Neuron (in vitro differentiated cells): ENCODE data around the gene COLGALT1.
A peak's percentile ranks its signal among the peaks of the same experiment; 100 is the strongest.

ENCODE experiments used
- H2AFZ ChIP-seq: one replicate; pipeline ENCODE4 v1.6.1; 2013; ENCODE audit warnings: low read depth, mild to moderate bottlenecking, inconsistent platforms, low read length, moderate library complexity
- H3K27me3 ChIP-seq: one replicate; pipeline ENCODE4 v1.6.1; 2013; ENCODE audit warnings: low read length; ENCODE audit not compliant: insufficient read depth
- H3K36me3 ChIP-seq: one replicate; pipeline ENCODE4 v1.6.1; 2013; ENCODE audit warnings: low read length; ENCODE audit not compliant: insufficient read depth
- H3K4me1 ChIP-seq: one replicate; pipeline ENCODE4 v1.6.1; 2013; ENCODE audit warnings: low read length; ENCODE audit not compliant: insufficient read depth
- H3K4me3 ChIP-seq: 2 replicates; pipeline ENCODE4 v1.5.1; 2013; ENCODE audit warnings: mild to moderate bottlenecking, low read length, moderate library complexity
- H3K9me3 ChIP-seq: one replicate; pipeline ENCODE4 v1.6.1; 2013; ENCODE audit warnings: low read length

Gene COLGALT1

DNA sequence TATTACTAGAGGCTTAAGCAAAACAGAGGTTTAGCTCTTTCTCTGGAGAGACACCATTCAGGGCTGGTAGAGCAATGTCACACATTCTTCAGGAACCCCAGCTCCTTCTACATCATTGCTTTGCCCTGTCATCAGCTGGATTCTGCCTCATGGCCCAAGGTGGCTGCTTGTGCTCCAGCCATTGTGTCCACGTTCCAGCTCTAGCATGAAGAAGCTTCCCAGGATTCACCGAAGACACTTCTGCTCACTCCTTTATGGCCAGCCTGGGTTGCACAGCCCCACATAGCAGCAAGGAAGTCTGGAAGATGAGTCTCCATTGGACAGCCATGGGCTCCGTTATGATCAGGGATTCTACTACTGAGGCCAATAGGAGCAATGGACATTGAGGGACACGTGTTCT lies 30.8 kb upstream of the COLGALT1 start:
- peaks cover 2% of the 10 kb centered on the region for H3K9me3 ChIP-seq
- no peaks in the 10 kb centered on the region for H3K4me1 ChIP-seq
- no peak overlapping the region for H2AFZ ChIP-seq
- H3K4me3 ChIP-seq, result no peak overlapping the region
- H3K36me3 ChIP-seq, result peaks cover 4% of the 10 kb centered on the region
- no peaks in the 10 kb centered on the region for H3K27me3 ChIP-seq

DNA sequence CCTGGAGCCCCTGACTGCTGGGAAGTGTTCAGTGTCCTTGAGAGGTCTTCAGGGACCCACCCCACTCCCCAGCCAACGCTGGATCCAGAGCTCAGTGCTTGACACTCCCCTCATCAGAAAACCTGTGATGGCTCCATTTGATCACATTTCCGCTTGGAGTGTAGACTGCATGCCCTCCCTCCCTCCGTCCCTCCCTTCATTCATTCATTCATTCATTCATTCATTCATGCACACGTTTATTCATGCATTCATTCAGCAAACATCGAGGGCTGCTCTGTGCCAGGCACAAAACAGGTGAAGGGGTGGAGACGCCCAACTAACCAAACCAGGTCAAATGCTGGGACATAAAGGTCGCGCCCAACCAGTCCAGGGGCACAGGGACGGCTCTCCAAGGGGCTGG lies 30.3 kb upstream of the COLGALT1 start:
- no peaks in the 10 kb centered on the region for H3K27me3 ChIP-seq
- no peaks in the 10 kb centered on the region for H3K4me1 ChIP-seq
- no peaks in the 10 kb centered on the region for H3K36me3 ChIP-seq
- no peak overlapping the region for H2AFZ ChIP-seq
- H3K4me3 ChIP-seq, result no peak overlapping the region
- H3K9me3 ChIP-seq, result peaks cover 2% of the 10 kb centered on the region

DNA sequence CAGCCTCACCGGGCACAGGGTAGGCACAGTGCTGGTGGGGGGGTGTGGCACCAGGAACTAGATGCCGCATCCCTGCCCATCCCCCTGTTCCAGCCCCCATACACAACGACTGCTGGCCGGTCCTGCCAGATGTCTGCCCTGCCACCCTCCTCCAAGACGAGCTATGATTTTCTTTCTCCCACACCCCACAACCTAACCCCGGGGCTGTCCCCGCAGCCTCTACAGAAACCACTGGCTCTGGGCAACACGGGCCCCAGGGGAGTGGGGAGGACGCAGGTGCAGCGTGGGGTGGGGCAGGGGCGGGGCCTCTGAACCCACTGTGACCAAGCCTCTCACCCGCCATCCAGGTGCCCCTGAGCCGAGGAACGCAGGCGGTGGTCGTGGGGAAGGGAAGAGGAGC lies 28.5 kb upstream of the COLGALT1 start:
- no peaks in the 10 kb centered on the region for H3K27me3 ChIP-seq

DNA sequence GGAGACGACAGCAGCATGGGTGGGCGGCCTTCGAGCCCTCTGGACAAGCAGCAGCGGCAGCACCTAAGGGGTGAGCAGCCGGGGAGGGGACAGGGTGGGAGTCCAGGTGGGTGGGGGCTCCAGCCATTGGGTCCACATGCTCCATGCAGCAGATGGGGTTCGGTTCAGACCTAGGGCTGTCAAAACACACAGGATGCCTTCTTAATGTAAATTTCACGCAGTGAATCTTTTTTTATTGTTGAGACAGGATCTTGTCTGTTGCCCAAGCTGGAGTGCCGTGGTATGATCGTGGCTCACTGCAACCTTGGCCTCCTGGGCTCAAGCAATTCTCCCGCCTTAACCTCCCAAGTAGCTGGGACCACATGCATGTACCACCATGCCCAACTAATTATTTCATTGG lies 28.1 kb upstream of the COLGALT1 start:
- Histone ChIP-seq H3K4me3 (no peak overlapping the region), H3K36me3 (no peaks in the 10 kb centered on the region), H3K27me3 (no peaks in the 10 kb centered on the region), H2AFZ (no peak overlapping the region), H3K4me1 (peaks cover 3% of the 10 kb centered on the region), H3K9me3 (peaks cover 2% of the 10 kb centered on the region)

More for the DNA sequence above, 28.5 kb upstream of the COLGALT1 start:
- Histone ChIP-seq H2AFZ (no peak overlapping the region), H3K4me3 (no peak overlapping the region), H3K36me3 (no peaks in the 10 kb centered on the region), H3K9me3 (peaks cover 2% of the 10 kb centered on the region), H3K4me1 (peaks cover 3% of the 10 kb centered on the region)

DNA sequence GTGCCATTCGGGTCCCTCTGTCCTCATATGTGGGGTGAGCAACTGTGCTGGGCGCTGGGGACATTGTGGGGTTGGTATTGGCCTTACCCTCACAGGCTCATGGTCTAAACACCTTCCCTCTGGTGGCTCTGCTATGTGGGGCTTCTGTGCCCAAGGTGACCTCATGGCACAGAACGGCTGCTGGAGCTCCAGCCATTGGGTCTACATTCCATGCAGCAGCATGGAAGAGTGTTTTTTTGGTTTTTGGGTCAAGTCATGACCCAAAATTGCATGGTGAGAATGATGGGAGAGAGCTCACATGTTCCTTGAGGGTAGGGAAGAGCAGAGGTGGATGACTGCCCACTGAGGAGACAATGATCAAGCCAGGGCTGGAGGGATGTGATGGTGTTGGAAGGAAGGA lies 26.8 kb upstream of the COLGALT1 start:
- no peak overlapping the region for H2AFZ ChIP-seq
- H3K4me1 ChIP-seq, result peaks cover 3% of the 10 kb centered on the region
- no peak overlapping the region for H3K4me3 ChIP-seq
- no peaks in the 10 kb centered on the region for H3K36me3 ChIP-seq
- no peaks in the 10 kb centered on the region for H3K27me3 ChIP-seq
- H3K9me3 ChIP-seq, result peaks cover 2% of the 10 kb centered on the region

DNA sequence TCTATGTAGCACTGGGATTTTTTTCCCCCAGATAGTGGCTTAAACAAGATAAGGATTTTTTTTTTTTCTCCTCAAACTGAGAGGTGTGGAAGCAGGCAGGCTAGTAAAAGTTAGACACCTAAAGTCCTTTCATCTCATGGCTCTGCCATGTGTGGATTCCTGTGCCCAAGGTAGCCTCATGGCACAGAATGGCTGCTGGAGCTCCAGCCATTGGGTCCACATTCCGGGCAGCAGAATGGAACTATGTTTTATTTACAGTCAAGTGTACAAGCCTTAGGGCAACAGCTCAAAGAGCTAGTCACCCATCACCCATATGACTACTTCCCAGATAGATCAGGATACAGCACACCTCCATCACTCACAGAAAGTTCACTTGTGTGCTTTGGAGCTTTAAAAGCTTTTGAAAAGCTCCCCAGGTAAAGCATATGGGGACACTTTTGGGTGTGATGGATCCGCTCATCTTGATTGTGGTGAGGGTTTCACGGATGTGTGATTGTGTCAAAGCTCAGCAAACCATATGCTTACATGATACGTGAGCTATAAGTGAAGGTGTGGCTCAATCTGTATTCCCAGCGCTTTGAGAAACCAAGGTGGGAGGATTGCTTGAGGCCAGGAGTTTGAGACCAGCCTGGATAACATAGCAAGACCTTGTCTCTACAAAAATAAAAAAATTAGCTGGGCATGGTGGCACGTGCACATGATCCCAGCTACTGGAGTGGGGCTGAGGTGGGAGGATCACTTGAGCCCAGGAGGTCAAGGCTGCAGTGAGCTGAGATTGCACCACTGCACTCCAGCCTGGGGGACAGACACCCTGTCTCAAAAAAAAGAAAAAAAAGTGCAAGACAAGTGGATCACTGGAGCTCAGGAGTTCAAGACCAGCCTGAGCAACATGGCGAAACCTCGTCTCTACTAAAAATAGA lies 25.9 kb upstream of the COLGALT1 start:
- H3K9me3 ChIP-seq, result peaks cover 2% of the 10 kb centered on the region
- H3K27me3 ChIP-seq, result no peaks in the 10 kb centered on the region
- H2AFZ ChIP-seq, result no peak overlapping the region
- H3K36me3 ChIP-seq, result no peaks in the 10 kb centered on the region
- peaks cover 3% of the 10 kb centered on the region for H3K4me1 ChIP-seq
- H3K4me3 ChIP-seq, result no peak overlapping the region

DNA sequence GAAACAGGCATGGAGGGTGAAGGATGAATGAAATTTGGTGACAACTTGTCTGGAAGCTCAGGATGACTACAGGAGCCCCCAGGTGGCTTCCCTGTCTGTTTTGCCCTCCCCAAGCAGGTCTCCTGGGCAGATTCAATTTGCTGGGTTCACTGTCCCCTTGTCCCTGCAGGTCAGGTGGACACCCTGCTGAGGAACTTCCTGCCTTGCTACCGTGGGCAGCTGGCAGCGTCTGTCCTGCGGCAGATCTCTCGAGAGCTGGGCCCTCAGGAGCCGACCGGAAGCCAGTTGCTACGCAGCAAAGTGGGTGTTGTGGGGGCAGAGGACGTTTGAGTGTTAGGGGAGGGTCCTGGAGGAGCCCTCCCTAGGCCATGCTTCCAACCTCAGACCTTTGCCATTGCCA lies 24.9 kb upstream of the COLGALT1 start:
- Histone ChIP-seq H3K4me3 (no peak overlapping the region), H3K4me1 (peaks cover 3% of the 10 kb centered on the region), H3K9me3 (no peaks in the 10 kb centered on the region), H2AFZ (no peak overlapping the region), H3K27me3 (no peaks in the 10 kb centered on the region), H3K36me3 (no peaks in the 10 kb centered on the region)

DNA sequence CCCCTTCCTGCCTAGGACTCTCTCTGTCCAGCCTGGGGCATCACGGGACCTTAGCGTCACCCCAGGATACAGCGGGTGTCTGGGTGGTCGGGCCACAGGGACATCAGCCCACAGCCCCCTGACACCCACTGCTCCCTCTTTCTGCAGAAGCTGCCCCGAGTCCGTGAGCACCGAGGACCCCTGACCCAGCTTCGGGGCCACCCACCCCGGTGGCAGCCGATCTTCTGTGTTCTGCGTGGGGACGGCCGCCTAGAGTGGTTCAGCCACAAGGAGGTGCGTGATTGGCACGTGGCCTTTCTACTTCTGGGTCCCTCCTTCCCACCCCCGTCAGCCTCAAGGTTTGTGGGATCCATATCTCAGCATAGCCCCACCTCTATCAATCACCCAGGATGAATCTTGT lies 23.3 kb upstream of the COLGALT1 start:
- peaks cover 3% of the 10 kb centered on the region for H3K4me1 ChIP-seq
- H3K36me3 ChIP-seq, result no peaks in the 10 kb centered on the region
- no peaks in the 10 kb centered on the region for H3K9me3 ChIP-seq
- no peaks in the 10 kb centered on the region for H3K27me3 ChIP-seq
- no peak overlapping the region for H2AFZ ChIP-seq
- H3K4me3 ChIP-seq, result no peak overlapping the region

DNA sequence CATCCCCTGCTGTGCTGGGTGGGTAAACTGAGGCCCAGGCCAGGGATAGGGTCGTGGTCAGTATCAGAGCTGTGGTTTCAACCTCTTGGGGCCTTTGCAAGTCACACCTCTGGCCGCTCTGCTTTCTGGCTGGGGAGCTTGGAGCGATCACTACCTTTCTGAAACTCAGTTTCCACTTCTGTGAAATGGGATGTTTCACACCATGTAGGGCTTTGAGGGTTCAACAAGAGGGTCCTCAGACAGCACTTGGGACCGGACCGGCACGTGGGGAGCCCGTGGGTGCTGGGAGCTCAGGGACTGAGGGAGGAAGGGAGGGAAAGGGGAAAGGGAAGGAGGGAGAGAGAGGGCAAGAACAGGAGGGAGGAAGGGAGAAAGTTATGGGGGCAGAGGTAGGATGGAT lies 22.9 kb upstream of the COLGALT1 start:
- Histone ChIP-seq H3K4me1 (peaks cover 3% of the 10 kb centered on the region), H3K4me3 (no peak overlapping the region), H3K9me3 (no peaks in the 10 kb centered on the region), H2AFZ (no peak overlapping the region), H3K27me3 (no peaks in the 10 kb centered on the region), H3K36me3 (no peaks in the 10 kb centered on the region)

DNA sequence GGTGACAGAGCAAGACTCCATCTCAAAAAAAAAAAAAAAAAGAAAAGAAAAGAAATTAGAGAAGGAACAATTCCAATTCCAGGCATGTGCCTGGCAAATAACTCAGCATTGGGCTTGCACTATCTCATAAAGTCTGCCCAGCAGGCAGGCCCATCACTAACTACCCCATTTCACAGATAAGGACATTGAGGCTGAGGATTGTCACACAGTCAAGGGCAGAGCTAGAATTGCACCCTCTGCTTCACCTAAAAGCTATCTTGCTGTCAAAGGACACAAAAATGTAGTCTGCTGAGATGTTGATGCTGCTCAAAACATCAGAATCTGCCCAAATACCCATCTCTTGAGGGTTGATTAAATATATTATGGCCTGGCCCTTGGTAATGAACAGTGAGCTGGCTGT lies 20.7 kb upstream of the COLGALT1 start:
- Histone ChIP-seq H3K4me1 (peaks cover 3% of the 10 kb centered on the region), H3K36me3 (no peaks in the 10 kb centered on the region), H3K27me3 (no peaks in the 10 kb centered on the region), H2AFZ (no peak overlapping the region), H3K9me3 (no peaks in the 10 kb centered on the region), H3K4me3 (no peak overlapping the region)

DNA sequence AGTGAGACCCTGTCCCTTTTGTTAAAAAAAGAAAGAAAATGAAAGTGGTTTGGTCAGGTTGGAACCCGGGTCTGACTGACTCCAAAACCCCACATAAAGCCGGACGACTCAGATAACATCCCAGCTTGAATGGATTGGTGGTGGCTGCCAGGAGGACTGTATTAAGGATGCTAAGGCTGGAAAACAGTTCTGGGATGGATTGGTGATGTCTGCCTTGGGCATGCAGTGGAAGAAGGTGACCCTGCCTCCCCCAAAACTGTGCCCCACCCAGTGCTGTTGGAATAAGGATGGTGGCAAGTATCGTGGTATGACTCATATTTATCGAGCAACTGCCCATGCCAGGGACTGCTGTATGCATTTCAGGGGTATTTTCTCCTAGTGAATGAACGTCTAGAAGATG lies 18.5 kb upstream of the COLGALT1 start:
- H3K27me3 ChIP-seq, result no peaks in the 10 kb centered on the region
- no peaks in the 10 kb centered on the region for H3K4me1 ChIP-seq
- no peak overlapping the region for H3K4me3 ChIP-seq
- H3K36me3 ChIP-seq, result no peaks in the 10 kb centered on the region
- H2AFZ ChIP-seq, result no peak overlapping the region
- no peaks in the 10 kb centered on the region for H3K9me3 ChIP-seq

DNA sequence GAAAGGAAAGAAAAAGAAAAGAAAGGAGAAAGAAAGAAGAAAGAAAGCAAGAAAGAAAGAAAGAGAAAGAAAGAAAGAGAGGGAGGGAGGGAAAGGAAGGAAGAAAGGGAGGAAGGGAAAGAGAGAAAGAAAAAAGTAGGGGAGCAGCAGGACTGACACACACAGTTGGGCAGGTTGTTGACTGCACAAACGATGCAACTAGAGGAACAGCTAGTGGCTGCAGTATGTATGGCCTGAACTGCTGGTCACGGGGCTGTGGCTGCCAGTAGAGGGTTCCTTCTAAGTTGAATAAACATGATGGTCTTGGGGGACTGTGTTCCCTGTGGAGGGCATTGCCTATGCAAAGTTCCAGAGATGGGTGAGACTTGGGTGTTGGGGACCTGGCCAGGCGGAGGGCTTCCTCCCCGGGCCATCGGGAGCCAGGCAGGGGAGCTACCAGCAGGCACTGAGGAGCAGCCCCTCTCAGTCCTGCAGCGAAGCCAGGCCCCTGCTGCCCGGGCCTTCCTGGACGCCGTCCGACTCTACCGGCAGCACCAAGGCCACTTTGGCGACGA lies 16.7 kb upstream of the COLGALT1 start:
- H2AFZ ChIP-seq, result peak overlapping the region; percentile 80
- H3K36me3 ChIP-seq, result no peaks in the 10 kb centered on the region
- H3K4me3 ChIP-seq, result peak overlapping the region; percentile 50

DNA sequence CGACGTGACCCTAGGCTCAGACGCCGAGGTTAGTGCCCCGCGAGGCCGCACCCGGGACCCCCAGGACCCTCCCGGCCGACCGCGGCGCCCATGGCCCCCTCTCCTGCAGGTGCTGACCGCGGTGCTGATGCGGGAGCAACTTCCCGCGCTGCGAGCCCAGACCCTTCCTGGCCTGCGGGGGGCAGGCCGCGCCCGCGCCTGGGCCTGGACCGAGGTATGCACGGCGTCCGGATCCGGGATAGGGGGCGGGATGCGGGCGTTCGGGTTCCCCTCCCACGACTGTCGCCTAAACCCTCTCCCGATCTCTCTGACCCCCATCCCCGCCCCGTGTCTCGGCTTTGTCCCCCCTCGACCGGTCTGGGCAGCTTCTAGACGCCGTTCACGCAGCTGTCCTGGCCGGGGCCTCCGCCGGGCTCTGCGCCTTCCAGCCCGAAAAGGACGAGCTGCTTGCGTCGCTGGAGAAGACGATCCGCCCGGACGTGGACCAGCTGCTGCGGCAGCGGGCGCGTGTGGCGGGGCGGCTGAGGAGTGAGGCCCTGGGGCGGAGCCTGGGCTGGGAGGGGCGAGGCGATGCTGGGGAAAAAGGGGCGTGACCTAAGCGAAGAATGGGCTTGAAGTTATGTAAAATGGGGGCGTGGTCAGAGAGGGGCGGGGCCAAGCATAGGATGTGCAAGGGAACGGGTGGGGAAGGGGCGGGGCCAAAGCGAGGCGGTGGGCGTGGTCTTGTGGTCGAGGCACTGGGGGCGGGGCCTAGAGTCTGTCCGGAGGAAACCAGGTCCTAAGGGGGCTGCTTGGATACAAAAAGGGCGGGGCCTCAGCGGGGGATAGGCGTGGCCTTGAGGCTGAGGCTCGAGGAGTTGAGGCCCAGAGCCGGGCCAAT lies 16.0 kb upstream of the COLGALT1 start:
- Histone ChIP-seq H3K27me3 (no peaks in the 10 kb centered on the region), H3K36me3 (no peaks in the 10 kb centered on the region), H3K4me1 (no peaks in the 10 kb centered on the region), H2AFZ (peak overlapping the region; percentile 80), H3K9me3 (no peaks in the 10 kb centered on the region), H3K4me3 (peak overlapping the region; percentile 50)

More for the DNA sequence above, 16.7 kb upstream of the COLGALT1 start:
- Histone ChIP-seq H3K27me3 (no peaks in the 10 kb centered on the region), H3K9me3 (no peaks in the 10 kb centered on the region), H3K4me1 (no peaks in the 10 kb centered on the region)
